ENCODE measurements around the gene FBLN2.

GRCh38 chr3:13519006-13519791, 29.7 kb upstream of the FBLN2 start:
- TF ChIP-seq CTCF (conservative IDR thresholded peaks at IDR 0.05), result no peak
- no peak for TF ChIP-seq ZFX (IDR thresholded peaks at IDR 0.05)
